Gastroesophageal sphincter (tissue), 4 donors: ENCODE results near the gene CBFB. TPM values are rescaled to one million over a fixed set of nuclear protein-coding genes. Genes with fewer than 3 reads are reported as not detected.

Experiments used
- ATAC-seq: fragments of 150-250 bp; one replicate; pipeline ENCODE4 v1.9.1; 2016; ENCODE audit warnings: mild to moderate bottlenecking, moderate library complexity
- H3K27ac ChIP-seq, 4 donors: fragments of 200-600 bp; sonication (generic) in 3 of 4; 1 replicate in 3 of 4; 2 replicates in 1 of 4; pipeline ENCODE4 v1.5.1; 2016 to 2019
- H3K27me3 ChIP-seq: fragments of 200-600 bp; sonication (generic); one replicate; pipeline ENCODE4 v1.5.1; 2019
- H3K36me3 ChIP-seq, 2 donors: fragments of 200-600 bp; sonication (generic); one replicate each; pipeline ENCODE4 v1.5.1; 2019; ENCODE audit warnings: control low read depth in 1 of 2
- H3K4me1 ChIP-seq, 3 donors: fragments of 200-600 bp; sonication (generic); 1 replicate in 2 of 3; 2 replicates in 1 of 3; pipeline ENCODE4 v1.5.1; 2016 to 2019; ENCODE audit warnings: control low read depth in 2 of 3
- H3K4me3 ChIP-seq, 2 donors: fragments of 200-600 bp; sonication (generic); one replicate each; pipeline ENCODE4 v1.5.1; 2019; ENCODE audit warnings: mild to moderate bottlenecking in 1 of 2, moderate library complexity in 1 of 2
- H3K9me3 ChIP-seq, 3 donors: fragments of 200-600 bp; sonication (generic); one replicate each; pipeline ENCODE4 v1.5.1; 2017 to 2019; ENCODE audit warnings: control low read depth in 2 of 3
- EP300 ChIP-seq: sonication (generic); formaldehyde crosslinking; IDR thresholded peaks from one replicate; pipeline ENCODE4 v1.6.1; 2017; ENCODE audit warnings: antibody characterized with exemption, mild to moderate bottlenecking
- POLR2A ChIP-seq, 2 donors: fragments of 450-650 bp; IDR thresholded peaks; one replicate each; pipeline ENCODE4 v1.6.1; 2017; ENCODE audit warnings: antibody characterized with exemption in 2 of 2, mild to moderate bottlenecking in 2 of 2, moderate library complexity in 1 of 2
- POLR2AphosphoS5 ChIP-seq: sonication (generic); formaldehyde crosslinking; IDR thresholded peaks from one replicate; pipeline ENCODE4 v1.6.1; 2017; ENCODE audit warnings: antibody characterized with exemption
- WGBS, 2 donors: methylation state at CpG; one replicate each; pipeline ENCODE4 v1.1.5; 2018; ENCODE audit warnings: low coverage in 1 of 2; 5-methylcytosine and 5-hydroxymethylcytosine counted together
- total RNA-seq, 4 donors: library from RNA; depleted of rRNA; stranded (reverse); fragments of >200 nt; gene quantifications; one replicate each; pipeline ENCODE4 v1.1.0, GENCODE V29; 2016
- TF ChIP-seq, protein P1 (sequence below), 4 experiments: fragments of 200-600 bp in 2 of 4; fragments of 450-650 bp in 2 of 4; sonication (generic) in 1 of 4; IDR thresholded peaks; one replicate each; pipeline ENCODE4 v1.5.1; 2017 to 2019; ENCODE audit warnings: antibody characterized with exemption in 4 of 4, mild to moderate bottlenecking in 2 of 4, moderate library complexity in 2 of 4

CBFB gene
- total RNA-seq, 4 donors from 2014 or later, result 26.5 to 39.3 (median 27.5) TPM

DNA sequence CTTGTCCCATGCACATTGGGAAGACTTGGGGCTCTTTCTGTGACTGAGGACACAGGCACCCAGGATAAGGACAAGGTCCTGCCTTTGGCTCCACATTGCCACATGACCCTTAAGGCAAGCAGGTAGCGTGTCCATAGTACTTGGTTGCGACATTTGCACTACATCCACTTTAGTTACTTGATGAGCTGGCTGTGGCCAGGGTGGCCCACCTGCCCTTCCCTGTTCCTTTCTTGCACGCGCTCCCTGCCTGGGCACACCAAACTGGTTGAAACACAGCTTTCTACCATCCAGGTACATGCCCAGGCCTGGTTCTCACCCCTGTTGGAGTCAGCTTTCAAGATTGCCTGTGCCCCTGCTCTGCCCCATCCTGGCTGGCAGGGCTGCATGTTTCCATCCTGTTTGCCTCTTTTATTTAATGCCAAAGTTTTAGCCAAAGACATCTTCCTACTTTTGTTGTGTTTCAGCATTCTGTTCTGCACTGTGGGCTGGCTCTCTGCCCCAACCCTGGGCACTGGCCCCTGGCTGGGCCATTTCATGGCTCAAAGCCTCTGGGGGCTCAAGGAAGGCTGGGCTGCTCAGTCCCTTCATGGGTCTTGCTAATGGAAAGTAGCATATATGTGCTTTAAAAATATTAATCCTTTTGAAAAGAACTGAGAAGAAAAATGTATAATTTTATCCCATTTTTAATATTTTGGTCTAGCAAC lies 118.6 kb downstream of the CBFB start:
- Histone ChIP-seq H3K4me3 (no peak overlapping the region), H3K9me3 (no peaks in the 10 kb centered on the region), H3K27ac (no peak overlapping the region), H3K4me1 (peaks cover 0 to 32% (median 10%) of the 10 kb centered on the region in 3 donors), H3K36me3 (peaks cover 0 to 70% of the 10 kb centered on the region in 2 donors), H3K27me3 (no peaks in the 10 kb centered on the region)
- TF ChIP-seq, protein P1, sequence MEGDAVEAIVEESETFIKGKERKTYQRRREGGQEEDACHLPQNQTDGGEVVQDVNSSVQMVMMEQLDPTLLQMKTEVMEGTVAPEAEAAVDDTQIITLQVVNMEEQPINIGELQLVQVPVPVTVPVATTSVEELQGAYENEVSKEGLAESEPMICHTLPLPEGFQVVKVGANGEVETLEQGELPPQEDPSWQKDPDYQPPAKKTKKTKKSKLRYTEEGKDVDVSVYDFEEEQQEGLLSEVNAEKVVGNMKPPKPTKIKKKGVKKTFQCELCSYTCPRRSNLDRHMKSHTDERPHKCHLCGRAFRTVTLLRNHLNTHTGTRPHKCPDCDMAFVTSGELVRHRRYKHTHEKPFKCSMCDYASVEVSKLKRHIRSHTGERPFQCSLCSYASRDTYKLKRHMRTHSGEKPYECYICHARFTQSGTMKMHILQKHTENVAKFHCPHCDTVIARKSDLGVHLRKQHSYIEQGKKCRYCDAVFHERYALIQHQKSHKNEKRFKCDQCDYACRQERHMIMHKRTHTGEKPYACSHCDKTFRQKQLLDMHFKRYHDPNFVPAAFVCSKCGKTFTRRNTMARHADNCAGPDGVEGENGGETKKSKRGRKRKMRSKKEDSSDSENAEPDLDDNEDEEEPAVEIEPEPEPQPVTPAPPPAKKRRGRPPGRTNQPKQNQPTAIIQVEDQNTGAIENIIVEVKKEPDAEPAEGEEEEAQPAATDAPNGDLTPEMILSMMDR (IDR thresholded peaks at IDR 0.05), result no peak
- no peak for TF ChIP-seq POLR2AphosphoS5
- TF ChIP-seq POLR2A (IDR thresholded peaks at IDR 0.05), result no peak
- TF ChIP-seq EP300, result no peak
- no peak for ATAC-seq
- 93 to 94% methylated on average over 3 to 4 of the region's 4 CpGs for WGBS, 2 donors

DNA sequence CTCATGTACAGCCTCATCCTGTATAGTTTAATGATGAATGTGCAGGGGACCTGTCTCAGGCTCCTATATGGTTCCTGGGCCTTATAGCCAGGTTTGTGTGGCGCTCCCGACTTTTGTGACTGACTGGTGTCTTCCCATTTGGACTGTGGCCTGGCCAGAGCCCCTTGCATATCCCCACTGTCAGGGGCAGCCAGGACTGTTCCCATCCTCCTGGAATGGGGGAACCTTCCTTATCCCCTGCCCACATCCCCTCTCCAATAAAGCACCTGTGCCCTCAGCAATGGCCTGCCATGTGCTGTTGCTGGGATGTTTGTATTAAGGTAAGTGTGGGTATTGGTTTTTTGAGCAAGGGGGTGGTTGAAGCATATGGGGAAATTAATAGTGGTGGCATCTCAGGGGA lies 119.3 kb downstream of the CBFB start:
- H3K4me3 ChIP-seq, result no peak overlapping the region
- no peaks in the 10 kb centered on the region for H3K9me3 ChIP-seq
- TF ChIP-seq POLR2AphosphoS5, result no peak
- no peak for TF ChIP-seq EP300
- TF ChIP-seq, protein P1 (IDR thresholded peaks at IDR 0.05), result no peak
- no peak for TF ChIP-seq POLR2A (IDR thresholded peaks at IDR 0.05)
- no peaks in the 10 kb centered on the region for H3K27me3 ChIP-seq
- peaks cover 0 to 64% of the 10 kb centered on the region in 2 donors for H3K36me3 ChIP-seq
- WGBS, 2 donors, result 79 to 96% methylated on average over 2 of the region's 2 CpGs
- H3K4me1 ChIP-seq, result peaks cover 0 to 32% (median 10%) of the 10 kb centered on the region in 3 donors
- no peak overlapping the region for H3K27ac ChIP-seq
- no peak for ATAC-seq

DNA sequence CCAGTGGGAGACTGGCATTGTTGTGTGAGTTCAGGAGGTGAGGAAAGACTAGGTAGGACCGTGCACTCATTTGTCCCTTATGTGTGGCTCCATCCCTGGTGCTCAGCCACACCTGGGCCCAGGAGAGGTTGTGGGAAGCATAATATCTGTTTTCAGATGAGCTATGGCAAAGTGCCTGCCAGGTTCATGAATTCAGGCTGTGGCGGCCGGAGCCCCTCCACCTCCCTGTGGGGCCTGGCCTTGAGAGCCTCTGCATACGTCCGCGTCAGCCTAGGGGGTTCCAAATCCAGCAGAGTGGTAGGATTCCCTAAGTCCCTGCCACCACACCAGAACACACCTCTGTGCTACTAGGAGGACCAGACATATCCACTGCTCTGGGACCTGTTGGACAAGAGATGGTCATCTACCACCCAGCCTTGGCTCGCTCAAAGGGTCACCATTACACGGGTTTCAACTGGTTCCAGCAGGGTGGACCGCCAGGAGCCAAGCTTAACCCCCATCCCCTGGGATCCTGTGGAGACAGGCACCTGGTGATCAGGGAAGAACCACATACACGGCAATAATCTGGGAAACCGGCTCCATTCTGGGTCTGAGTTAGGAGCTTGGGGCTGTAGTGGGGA lies 119.8 kb downstream of the CBFB start:
- Histone ChIP-seq H3K4me3 (no peak overlapping the region), H3K27me3 (no peaks in the 10 kb centered on the region), H3K36me3 (peaks cover 0 to 59% of the 10 kb centered on the region in 2 donors), H3K9me3 (no peaks in the 10 kb centered on the region), H3K4me1 (peaks cover 0 to 32% (median 10%) of the 10 kb centered on the region in 3 donors), H3K27ac (no peak overlapping the region)
- TF ChIP-seq POLR2A (IDR thresholded peaks at IDR 0.05), result no peak
- 60 to 94% methylated on average over 1 to 3 of the region's 11 CpGs for WGBS, 2 donors
- no peak for ATAC-seq

DNA sequence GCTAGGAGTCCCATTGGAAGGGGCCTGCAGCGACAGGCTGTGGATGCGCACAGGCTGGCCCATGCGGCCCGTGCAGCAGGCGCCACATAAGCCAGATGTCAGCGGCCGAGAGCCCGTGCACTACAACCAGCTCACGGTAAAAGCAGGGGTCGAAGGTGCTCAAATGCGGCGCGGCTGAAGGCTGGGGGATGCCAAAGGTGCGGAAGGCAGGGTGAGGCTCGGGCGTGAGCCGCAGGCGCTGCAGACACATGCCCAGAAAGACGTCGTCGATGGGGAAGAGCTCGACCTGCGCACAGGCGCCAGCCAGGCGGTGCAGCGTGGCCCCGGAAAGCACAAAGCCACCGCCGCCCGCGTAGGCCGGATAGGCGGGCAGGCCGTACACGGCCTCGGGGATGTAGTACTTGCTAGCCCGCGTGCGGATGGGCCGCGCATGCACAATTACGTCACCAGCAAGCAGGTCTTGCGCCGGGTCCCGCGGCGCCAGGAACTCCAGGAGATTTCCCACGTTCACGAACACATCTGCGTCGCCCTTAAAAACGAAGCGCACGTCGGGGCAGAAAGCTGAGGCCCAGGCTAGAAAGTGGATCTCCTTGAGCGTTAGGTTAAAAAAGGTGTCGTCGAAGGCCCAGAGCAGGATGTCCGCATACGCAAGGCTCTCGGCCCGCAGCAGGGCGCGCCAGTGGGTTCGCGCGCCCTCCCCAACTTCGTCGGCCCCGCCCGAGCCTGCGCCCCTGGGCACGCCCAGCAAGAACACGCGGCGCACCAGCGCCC lies 120.5 kb downstream of the CBFB start:
- WGBS, 2 donors, result 69 to 80% methylated on average over 3 to 15 of the region's 77 CpGs
- peak overlapping the region in 1 of 2 donors; percentile 80 for H3K4me3 ChIP-seq
- no peaks in the 10 kb centered on the region for H3K9me3 ChIP-seq
- ATAC-seq, result no peak
- no peaks in the 10 kb centered on the region for H3K27me3 ChIP-seq
- peaks cover 0 to 34% (median 10%) of the 10 kb centered on the region in 3 donors for H3K4me1 ChIP-seq
- peaks cover 0 to 52% of the 10 kb centered on the region in 2 donors for H3K36me3 ChIP-seq
- peak overlapping the region in 3 of 4 donors; percentile 92 to 95 (median 93) for H3K27ac ChIP-seq
- no peak for TF ChIP-seq POLR2A (IDR thresholded peaks at IDR 0.05)
- TF ChIP-seq POLR2AphosphoS5, result no peak
- TF ChIP-seq, protein P1 (IDR thresholded peaks at IDR 0.05), result no peak
- no peak for TF ChIP-seq EP300
